Testis (tissue), 3 donors: ENCODE results near the gene IGFBP2. TPM values are rescaled to one million over a fixed set of nuclear protein-coding genes. Genes with fewer than 3 reads are reported as not detected.

Source experiments
- DNase-seq: peaks from one replicate; pipeline ENCODE4 v3.0.0-alpha.2; 2019
- H3K27ac ChIP-seq, 2 donors: fragments of 200-600 bp; sonication (generic); one replicate each; pipeline ENCODE4 v1.5.1; 2019
- H3K27me3 ChIP-seq: fragments of 200-600 bp; sonication (generic); one replicate; pipeline ENCODE4 v1.5.1; 2019
- H3K36me3 ChIP-seq: fragments of 200-600 bp; sonication (generic); one replicate; pipeline ENCODE4 v1.5.1; 2017; ENCODE audit warnings: low read depth; ENCODE audit errors: missing control alignments
- H3K4me1 ChIP-seq: fragments of 200-600 bp; sonication (generic); one replicate; pipeline ENCODE4 v1.5.1; 2019
- H3K4me3 ChIP-seq, 2 donors: fragments of 200-600 bp; sonication (generic); one replicate each; pipeline ENCODE4 v1.5.1; 2017 to 2019
- H3K9me3 ChIP-seq: fragments of 200-600 bp; sonication (generic); one replicate; pipeline ENCODE4 v1.5.1; 2017
- POLR2A ChIP-seq: fragments of 450-650 bp; IDR thresholded peaks from one replicate; pipeline ENCODE4 v1.6.1; 2017; ENCODE audit warnings: antibody characterized with exemption, mild to moderate bottlenecking, moderate library complexity
- WGBS, 2 donors: methylation state at CpG; one replicate each; pipeline ENCODE4 v1.1.5; 2018; 5-methylcytosine and 5-hydroxymethylcytosine counted together
- intact Hi-C: fragments of 100-400 bp; cut with DNase I; formaldehyde crosslinking; loops from one replicate; pipeline ENCODE4 v1.15.1; 2023; ENCODE audit warnings: low total_unique reads
- polyA plus RNA-seq: library from polyadenylated mRNA; stranded (reverse); fragments of 350-450 nt; fragmentation: Illumina TruSeq; extraction: RNeasy Lipid Tissue Mini Kit (QIAGEN cat#74804); gene quantifications from one replicate; pipeline ENCODE4 v1.2.3, GENCODE V29; 2014; ENCODE audit warnings: low read depth, low replicate concordance; ENCODE audit not compliant: insufficient read depth
- total RNA-seq, 2 donors: library from RNA; depleted of rRNA; stranded (reverse); fragments of >200 nt; gene quantifications; one replicate each; pipeline ENCODE4 v1.2.3, GENCODE V29; 2016
- TF ChIP-seq, protein P1 (sequence below), 3 experiments: fragments of 450-650 bp in 2 of 3; fragments of 200-600 bp in 1 of 3; sonication (generic) in 1 of 3; IDR thresholded peaks; one replicate each; pipeline ENCODE4 v1.5.1; 2016 to 2019; ENCODE audit warnings: antibody characterized with exemption in 3 of 3, mild to moderate bottlenecking in 2 of 3, moderate library complexity in 1 of 3

The IGFBP2 gene
- total and polyA plus RNA-seq, 3 donors from 2014 or later: 100 to 180 (median 118) TPM

DNA sequence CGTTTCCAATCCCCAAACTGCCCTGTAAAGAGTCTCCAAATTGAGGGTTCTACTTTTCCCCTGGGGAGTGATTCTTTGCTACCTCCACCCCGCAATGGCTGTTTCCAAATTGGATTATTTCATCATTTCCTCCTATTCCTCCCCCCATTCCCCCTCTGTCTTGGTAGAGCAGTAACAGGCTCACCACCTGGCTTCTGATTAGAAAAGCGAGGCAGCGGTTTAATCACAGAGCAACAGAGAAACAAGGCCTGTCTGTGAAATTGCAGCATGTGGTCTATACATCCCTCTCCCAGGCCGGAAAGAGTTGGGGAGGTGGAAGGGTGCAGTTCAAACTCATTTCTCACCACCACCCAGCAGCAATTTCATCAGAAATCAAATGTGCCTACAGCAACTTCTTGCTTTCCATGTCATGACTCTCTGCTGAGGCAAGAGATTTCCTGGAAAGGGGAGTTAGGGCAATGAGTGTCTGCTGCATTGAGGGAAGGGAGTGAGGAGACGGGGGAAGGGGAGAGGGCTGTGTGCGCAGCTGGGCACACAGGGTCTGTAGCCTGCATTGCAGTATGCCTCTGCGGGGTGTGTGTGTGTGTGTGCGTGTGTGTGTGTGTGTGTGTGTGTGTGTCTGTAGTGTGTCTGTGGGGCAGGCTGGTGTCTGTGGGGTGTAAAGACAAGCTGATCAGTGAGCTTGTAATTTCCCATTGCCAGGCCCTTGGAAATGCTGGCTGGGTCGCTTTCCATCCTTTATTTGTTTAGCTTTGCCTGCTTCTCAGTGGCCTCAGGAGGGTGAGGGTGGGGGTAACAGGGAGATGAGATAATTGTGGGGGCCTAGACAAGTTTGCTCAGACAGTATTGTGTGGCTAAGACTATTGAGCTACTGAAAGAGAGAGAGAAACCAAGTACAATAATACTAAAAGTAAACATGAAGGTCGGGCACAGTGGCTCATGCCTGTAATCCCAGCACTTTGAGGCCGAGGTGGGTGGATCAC lies 13.5 kb upstream of the IGFBP2 start:
- Histone ChIP-seq H3K27ac (no peak overlapping the region), H3K9me3 (no peaks in the 10 kb centered on the region), H3K4me3 (no peak overlapping the region), H3K36me3 (no peaks in the 10 kb centered on the region), H3K4me1 (no peaks in the 10 kb centered on the region), H3K27me3 (no peaks in the 10 kb centered on the region)
- 78 to 79% methylated on average over 12 of the region's 12 CpGs for whole genome bisulfite sequencing, 2 donors
- no peak for TF ChIP-seq POLR2A
- TF ChIP-seq, protein P1, sequence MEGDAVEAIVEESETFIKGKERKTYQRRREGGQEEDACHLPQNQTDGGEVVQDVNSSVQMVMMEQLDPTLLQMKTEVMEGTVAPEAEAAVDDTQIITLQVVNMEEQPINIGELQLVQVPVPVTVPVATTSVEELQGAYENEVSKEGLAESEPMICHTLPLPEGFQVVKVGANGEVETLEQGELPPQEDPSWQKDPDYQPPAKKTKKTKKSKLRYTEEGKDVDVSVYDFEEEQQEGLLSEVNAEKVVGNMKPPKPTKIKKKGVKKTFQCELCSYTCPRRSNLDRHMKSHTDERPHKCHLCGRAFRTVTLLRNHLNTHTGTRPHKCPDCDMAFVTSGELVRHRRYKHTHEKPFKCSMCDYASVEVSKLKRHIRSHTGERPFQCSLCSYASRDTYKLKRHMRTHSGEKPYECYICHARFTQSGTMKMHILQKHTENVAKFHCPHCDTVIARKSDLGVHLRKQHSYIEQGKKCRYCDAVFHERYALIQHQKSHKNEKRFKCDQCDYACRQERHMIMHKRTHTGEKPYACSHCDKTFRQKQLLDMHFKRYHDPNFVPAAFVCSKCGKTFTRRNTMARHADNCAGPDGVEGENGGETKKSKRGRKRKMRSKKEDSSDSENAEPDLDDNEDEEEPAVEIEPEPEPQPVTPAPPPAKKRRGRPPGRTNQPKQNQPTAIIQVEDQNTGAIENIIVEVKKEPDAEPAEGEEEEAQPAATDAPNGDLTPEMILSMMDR (IDR thresholded peaks at IDR 0.05): no peak
- intact Hi-C loops: no loop called here
- DNase-seq: no peak

DNA sequence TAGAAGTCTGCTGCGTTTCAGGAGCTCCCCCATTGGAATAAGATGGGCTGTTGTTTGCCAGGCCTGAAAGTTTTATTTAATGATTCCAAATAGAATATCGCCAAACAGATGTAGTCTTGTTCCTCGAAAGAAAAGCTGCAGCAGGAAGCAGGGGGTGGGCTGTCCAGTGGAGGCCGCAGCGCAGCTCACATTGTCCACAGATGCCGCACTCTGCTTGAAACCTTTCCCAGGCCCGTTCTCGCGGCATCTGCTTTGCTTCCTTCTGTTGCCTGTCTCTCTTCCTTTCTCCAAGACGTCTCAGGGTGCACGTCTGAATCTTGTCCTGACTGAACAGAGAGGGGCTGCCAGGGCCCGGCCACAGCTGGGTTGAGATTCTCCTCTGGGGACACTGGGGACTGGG lies 12.4 kb upstream of the IGFBP2 start:
- no peaks in the 10 kb centered on the region for H3K4me1 ChIP-seq
- no peak overlapping the region for H3K27ac ChIP-seq
- DNase-seq: no peak
- H3K9me3 ChIP-seq: no peaks in the 10 kb centered on the region
- H3K4me3 ChIP-seq: no peak overlapping the region
- H3K36me3 ChIP-seq: no peaks in the 10 kb centered on the region
- TF ChIP-seq, protein P1 (IDR thresholded peaks at IDR 0.05): no peak
- TF ChIP-seq POLR2A: no peak
- 58 to 73% methylated on average over 11 to 12 of the region's 12 CpGs for WGBS, 2 donors
- intact Hi-C loops: no loop called here
- H3K27me3 ChIP-seq: no peaks in the 10 kb centered on the region

DNA sequence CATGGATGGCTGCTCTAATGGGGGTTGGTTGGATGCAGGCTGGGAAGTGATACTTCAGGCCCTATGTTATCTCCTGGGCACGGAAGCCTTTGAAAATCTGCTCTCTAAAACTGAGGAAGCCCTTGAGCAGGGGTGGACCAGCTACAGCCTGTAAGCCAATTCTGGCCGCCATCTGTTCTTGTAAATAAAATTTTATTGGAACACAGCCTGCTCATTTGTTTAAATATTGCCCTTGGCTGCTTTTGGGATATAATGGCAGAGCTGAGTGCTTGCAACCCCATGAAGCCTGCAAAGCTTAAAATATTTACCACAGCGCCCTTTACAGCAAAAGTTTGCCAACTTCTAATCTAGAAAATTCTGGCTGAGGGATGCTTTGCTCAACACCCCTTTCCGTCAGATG lies 11.9 kb upstream of the IGFBP2 start:
- no peak overlapping the region for H3K27ac ChIP-seq
- WGBS, 2 donors: 73 to 75% methylated on average over 4 of the region's 4 CpGs
- no peaks in the 10 kb centered on the region for H3K36me3 ChIP-seq
- H3K27me3 ChIP-seq: no peaks in the 10 kb centered on the region
- H3K4me1 ChIP-seq: no peaks in the 10 kb centered on the region
- no peaks in the 10 kb centered on the region for H3K9me3 ChIP-seq
- H3K4me3 ChIP-seq: no peak overlapping the region
- DNase-seq: no peak
- TF ChIP-seq POLR2A: no peak
- TF ChIP-seq, protein P1 (IDR thresholded peaks at IDR 0.05): no peak
- intact Hi-C loops: no loop called here

DNA sequence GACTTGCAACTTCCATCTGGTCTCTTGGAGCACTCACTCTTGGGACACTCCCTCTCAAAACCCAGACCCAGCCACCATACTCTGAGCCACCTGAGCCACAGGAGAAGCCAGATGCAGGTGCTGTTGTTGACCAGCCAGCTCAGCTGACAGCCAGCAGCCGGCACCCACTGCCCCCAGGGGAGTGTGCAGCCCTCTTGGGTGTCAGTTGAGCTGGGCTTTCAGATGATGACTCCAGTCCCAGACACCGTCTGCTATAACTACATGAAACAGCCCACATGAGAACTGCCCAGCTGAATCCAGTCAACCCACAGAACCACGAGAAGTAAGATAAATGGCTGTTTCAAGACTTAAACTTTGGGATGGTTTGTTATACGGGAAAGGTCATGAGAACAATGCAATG lies 10.7 kb upstream of the IGFBP2 start:
- Histone ChIP-seq H3K4me1 (no peaks in the 10 kb centered on the region), H3K9me3 (no peaks in the 10 kb centered on the region), H3K36me3 (no peaks in the 10 kb centered on the region), H3K4me3 (no peak overlapping the region), H3K27me3 (no peaks in the 10 kb centered on the region), H3K27ac (no peak overlapping the region)
- 66 to 98% methylated on average over 4 of the region's 4 CpGs for WGBS, 2 donors
- intact Hi-C loops: no loop called here
- no peak for DNase-seq
- TF ChIP-seq, protein P1 (IDR thresholded peaks at IDR 0.05): no peak
- no peak for TF ChIP-seq POLR2A
